GM13976 (cell line): ENCODE data around the gene DNER.

ENCODE experiments used
- DNase-seq: peaks from one replicate; pipeline ENCODE4 v3.0.0; 2012; ENCODE audit warnings: low spot score
- CTCF ChIP-seq: IDR thresholded peaks from 2 replicates; pipeline ENCODE4 v1.5.1; 2012; ENCODE audit warnings: borderline replicate concordance, mild to moderate bottlenecking; ENCODE audit not compliant: insufficient read depth; ENCODE audit errors: extremely low read depth, missing control alignments, control extremely low read depth
- in situ Hi-C: fragments of 300-500 bp; cut with MboI; formaldehyde crosslinking; loops from one replicate; pipeline ENCODE4 v1.12.0; 2022; ENCODE audit warnings: low sequenced_read_pairs, mixed read lengths, inconsistent platforms; ENCODE audit not compliant: unreplicated experiment

Gene DNER

GRCh38 chr2:229531594-229531993 is 182.8 kb downstream of the DNER start:
- TF ChIP-seq CTCF = no peak
- in situ Hi-C loops = no loop called here
- DNase-seq = no peak

- DNase-seq = no peak
- in situ Hi-C loops = no loop called here
- TF ChIP-seq CTCF = no peak
Measured at GRCh38 chr2:229530434-229530833, 183.9 kb downstream of the DNER start.

- TF ChIP-seq CTCF = no peak
- in situ Hi-C loops = no loop called here
- DNase-seq = no peak
Measured at GRCh38 chr2:229528846-229529245, 185.5 kb downstream of the DNER start.

GRCh38 chr2:229526951-229527350 is 187.4 kb downstream of the DNER start:
- DNase-seq = no peak
- in situ Hi-C loops = no loop called here
- TF ChIP-seq CTCF = no peak

- DNase-seq = no peak
- TF ChIP-seq CTCF = no peak
Measured at GRCh38 chr2:229524799-229525198, 189.6 kb downstream of the DNER start.

GRCh38 chr2:229523663-229524062 is 190.7 kb downstream of the DNER start:
- TF ChIP-seq CTCF = no peak
- in situ Hi-C loops = no loop called here
- no peak for DNase-seq

More at GRCh38 chr2:229524799-229525198, 189.6 kb downstream of the DNER start:
- in situ Hi-C loops = no loop called here

GRCh38 chr2:229521576-229521975 is 192.8 kb downstream of the DNER start:
- in situ Hi-C loops = no loop called here
- DNase-seq = no peak
- TF ChIP-seq CTCF = no peak
